NCI-H2196 treated with DMSO at 0.1 percent for 48 hours (cell line): ENCODE data around the gene OGT.

Source experiments
- DNase-seq: peaks from one replicate; lab custom pipeline; 2025; ENCODE audit not compliant: unreplicated experiment; lab: John Stamatoyannopoulos, UW

The OGT gene

GRCh38 chrX:71621603-71622002 lies 88.7 kb downstream of the OGT start:
- no peak for DNase-seq

- no peak for DNase-seq
These were observed 89.2 kb downstream of the OGT start for GRCh38 chrX:71622032-71622575.

- DNase-seq, result peak; percentile 69
These were observed 89.9 kb downstream of the OGT start for GRCh38 chrX:71622576-71623450.

- no peak for DNase-seq
These were observed 90.8 kb downstream of the OGT start for GRCh38 chrX:71623714-71624113.

- DNase-seq, result no peak
These were observed 92.6 kb downstream of the OGT start for GRCh38 chrX:71625471-71625870.
